GM18519 (cell line): ENCODE results near the gene MCF2L2.

Experiments used
- ATAC-seq: cut with Tn5 transposase; IDR thresholded peaks from one replicate; pipeline ENCODE4 v1.9.1; 2021; ENCODE audit warnings: mild to moderate bottlenecking, moderate library complexity; ENCODE audit not compliant: unreplicated experiment, low FRiP score

The MCF2L2 gene

DNA sequence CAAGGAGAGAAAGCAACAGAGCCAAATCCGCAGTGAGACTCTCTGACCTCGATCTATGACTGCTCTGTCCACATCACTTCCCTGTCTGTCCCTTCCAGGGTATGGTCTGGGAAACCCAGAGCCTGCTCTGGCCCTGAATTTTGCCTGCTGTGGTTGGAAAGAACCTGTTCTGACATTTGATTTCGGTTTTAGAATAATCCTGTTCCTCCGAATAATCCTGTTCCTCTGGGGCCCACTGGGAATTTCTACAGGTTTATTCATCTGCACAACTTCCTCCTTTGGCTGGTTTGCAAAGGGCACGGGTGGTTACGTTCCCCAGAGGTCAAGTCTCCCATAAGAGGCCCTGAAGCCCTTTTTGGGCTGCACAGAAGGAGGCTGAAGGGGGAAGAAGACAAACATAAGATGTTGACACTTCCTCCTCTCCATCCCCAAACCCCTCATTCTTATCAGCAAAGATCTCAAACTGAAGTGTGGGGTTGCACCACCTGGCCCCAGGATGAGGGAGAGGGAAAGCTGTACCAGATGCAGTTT, 276.5 kb downstream of the MCF2L2 start:
- no peak for ATAC-seq

DNA sequence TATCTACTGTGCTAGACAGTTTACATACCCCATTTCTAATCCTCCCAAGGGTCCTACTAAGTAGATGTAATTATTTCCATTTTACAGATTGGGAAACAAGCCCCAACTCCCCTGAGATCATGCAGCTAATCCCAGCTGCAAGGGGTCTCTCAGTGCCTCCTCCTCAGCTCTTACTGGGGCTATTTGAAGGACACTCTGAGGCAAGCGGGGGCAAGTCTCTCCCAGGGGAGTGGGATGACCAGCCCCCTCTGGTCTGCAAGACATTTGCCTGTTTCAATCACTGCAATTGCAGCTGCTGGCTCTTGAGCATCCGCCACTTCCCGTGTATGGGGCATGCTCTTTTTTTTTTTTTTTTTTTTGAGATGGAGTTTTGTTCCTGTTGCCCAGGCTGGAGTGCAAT, 277.3 kb downstream of the MCF2L2 start:
- no peak for ATAC-seq

DNA sequence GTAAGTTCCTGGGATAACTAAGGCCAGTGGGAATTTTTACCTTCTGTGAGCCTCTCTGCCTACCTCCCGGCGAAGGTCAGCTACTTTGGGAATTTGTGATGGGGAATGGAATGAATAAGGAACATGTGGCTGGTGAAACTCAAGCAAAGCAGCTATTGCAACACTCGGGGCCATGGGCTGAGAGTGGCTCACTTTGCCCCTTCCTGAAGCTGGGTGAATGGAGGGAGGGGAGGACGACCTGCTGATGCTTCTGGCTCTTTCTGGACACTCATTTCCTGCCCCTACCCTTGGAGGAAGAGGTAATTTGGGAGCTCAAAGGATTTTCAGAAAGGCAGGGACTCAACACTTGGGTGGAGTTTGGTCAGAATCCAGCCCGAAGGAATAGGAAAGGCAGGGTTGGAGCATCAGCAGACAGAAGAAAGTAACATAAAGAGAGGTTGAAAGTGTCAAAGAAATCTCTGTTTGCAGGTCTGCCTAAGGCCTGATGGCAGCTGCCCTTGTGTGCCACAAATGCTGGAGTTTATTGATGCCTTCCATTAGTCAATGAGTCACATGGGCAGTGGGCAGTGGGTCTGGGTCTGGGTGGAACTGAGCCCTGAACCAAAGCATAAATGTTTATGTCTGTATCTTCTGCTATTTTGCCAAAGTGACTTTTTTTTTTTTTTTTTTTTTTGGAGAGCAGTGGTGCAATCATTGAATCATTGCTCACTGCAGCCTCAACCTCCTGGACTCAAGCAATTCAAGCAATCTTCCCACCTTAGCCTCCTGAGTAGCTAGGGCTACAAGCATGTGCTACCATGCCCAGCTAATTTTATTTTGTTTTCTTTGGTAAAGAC, 278.3 kb downstream of the MCF2L2 start:
- no peak for ATAC-seq

DNA sequence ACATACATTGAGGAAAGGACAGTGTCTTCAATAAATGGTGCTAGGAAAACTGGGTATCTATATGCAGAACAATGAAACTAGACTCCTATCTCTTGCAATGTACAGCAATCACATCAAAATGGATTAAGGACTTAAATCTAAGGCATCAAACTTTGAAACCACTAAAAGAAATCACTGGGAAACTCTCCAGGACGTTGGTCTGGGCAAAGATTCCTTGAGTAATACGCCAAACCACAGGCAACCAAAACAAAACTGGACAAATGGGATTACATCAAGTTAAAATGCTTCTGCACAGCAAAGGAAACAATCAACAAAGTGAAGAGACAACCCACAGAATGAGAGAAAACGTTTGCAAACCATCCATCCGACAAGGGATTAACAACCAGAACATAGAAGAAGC, 280.4 kb downstream of the MCF2L2 start:
- no peak for ATAC-seq

DNA sequence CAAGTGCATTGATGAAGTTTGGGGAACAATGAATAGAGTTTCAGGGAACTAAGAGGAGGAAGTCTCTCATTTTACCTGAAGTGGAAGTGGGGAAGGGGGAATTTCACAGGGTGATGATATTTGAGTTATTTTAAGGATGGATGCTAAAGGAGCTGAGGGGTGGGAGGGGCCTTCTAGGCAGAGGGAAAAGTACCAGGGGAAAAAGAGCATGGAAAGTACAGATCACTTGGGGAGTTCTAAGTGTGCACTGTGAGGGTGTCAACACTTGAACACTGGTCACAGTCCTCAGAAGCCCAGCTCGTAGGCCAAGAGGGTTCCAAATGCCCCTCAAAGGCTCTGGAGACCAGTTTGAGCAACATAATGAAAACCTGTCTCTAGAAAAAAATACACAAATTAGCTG, 284.1 kb downstream of the MCF2L2 start:
- ATAC-seq, result no peak

DNA sequence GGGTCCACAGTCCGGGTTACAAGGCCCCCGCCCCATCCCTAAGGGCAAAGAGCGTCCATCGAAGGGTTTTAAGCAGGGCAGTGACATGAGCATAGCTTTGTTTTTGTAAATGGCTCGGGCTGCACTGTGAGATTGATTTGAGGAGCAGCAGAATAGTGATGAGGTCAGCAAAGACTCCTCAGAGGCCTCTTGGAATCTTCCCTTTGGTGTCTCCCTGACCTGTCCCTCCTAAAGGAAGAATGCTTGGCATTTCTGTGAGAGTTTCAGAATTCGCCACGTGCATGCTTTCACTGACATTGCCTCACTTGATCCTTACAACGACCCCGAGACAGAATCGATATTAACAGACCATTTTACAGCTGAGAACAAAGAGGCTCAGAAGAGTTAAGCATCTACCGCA, 286.2 kb downstream of the MCF2L2 start:
- ATAC-seq, result no peak

DNA sequence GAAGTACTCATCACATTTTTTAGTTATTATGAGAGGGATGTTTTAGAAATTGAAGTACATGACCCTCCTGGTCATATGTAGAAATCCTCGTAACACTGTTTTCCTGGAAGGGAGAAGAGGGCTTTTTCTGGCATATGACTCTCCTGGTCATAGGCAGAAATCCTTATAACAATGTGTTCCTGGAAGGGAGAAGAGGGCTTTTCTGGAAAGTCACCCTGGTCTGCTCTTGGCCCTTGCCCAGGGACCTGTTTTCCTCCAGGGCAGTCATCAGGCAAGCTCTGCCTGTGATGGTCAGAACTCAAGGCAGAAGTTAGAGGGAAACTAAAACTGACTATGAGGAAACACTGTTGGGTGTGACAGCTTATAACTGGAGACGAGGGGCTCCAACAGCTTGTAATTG, 293.6 kb downstream of the MCF2L2 start:
- no peak for ATAC-seq

DNA sequence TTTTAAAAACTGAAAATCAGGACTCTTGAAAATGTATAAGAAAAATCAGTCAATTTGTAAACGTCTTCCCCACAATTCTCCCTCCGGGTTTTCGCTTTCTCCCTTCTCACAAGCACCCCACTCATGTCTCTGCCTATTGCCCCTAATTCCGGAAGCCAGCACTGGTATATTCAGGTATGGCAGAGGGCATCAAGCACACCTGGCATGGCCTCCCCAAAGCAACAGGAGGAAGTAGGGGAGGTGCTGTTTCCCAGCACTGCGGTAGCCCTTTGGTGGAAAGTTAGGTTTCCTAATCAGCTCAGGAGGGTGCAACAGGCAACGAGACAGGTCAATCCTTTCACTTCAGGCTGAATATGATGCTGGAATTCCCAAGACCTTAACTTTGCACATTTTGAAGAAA, 296.0 kb downstream of the MCF2L2 start:
- no peak for ATAC-seq

DNA sequence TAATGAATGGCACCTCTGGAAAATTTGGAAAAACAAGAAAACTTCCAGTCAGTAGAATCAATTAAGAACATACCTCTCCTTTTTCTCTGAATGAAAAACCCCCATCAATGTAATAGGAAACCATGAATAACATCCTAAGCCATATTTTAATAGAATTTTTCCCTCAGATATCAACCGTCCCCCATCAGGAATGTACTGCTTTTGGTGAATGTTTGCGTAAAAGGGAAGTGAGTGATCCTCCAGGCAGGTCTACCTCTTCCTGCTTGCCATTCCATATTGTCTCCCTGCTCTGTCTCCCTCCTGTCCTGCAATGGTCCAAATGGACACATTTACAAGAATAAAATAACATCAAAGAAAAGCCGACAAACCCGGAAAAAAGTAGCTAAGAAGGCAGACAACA, 296.7 kb downstream of the MCF2L2 start:
- ATAC-seq, result no peak

DNA sequence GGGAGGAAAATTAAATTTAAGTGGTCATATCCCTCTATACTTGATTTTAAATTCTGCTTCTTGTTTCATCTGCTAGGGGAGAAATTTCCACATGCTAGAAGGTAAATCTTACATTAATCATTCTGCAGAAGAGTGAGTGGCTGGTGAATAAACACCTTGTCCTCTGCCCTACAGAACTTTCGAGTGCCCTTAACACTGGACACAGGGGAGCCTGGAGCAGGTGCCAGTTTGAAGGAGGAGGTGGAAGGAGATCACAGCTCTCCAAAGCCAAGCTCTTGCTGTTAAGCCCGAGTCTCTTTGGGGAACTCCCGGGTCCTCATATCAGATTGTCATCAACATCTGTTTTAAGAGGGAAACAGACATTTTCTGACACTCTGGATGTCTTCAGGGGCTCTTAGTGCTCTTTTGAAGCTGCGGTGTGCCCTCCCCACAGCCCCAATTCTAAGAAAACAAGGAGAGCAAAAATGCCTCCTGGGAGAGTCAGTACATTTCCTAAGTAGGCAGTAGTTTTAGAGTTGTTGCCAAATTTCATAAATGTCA, 297.2 kb downstream of the MCF2L2 start:
- no peak for ATAC-seq

DNA sequence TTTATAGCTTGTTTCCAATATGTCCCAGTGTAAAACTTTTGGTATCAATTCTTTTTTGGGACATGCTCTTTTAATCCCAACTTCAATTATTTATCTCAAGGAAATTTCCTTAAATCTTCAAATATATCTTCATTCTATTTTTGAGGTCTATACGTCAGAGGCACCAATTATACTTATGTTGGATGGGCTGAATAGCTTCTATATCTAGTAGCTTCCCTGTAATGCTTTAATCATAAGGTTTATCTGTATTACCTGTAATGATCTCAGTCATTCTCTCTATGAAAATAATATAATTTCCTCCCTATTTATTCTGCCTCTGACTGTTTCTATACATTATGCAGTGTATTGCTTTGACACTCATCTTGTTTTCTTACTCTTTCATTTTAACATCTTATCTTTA, 299.2 kb downstream of the MCF2L2 start:
- ATAC-seq, result no peak

DNA sequence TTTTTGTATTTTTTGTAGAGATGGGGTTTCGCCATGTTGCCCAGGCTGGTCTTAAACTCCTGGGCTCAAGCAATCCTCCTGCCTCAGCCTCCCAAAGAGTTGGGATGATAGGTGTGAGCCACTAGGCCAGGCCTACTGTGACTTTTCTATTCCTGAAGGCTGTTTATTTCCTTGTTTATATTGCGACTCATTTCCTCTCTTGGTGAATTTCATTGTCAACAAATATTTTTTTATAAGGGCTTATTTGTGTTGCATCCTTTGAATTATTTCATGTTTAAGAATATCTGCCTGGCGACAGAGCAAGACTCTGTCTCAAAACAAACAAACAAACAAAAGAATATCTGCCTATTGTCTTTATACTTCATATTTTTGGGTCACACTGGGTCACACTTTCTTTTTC, 299.7 kb downstream of the MCF2L2 start:
- no peak for ATAC-seq
